VCaP (cell line): ENCODE measurements around the gene IL3.

Experiments
- H3K27ac ChIP-seq: fragments of 450-650 bp; 2 replicates; pipeline ENCODE4 v1.5.1; 2017
- CTCF ChIP-seq: fragments of 450-650 bp; conservative IDR thresholded peaks from 2 replicates; pipeline ENCODE4 v1.5.1; 2017; ENCODE audit warnings: mild to moderate bottlenecking, moderate library complexity

The IL3 gene

GRCh38 chr5:132089363-132089762 is 28.9 kb downstream of the IL3 start:
- H3K27ac ChIP-seq, result no peak overlapping the region
- TF ChIP-seq CTCF, result no peak

GRCh38 chr5:132090107-132090506 is 29.7 kb downstream of the IL3 start:
- H3K27ac ChIP-seq, result no peak overlapping the region
- TF ChIP-seq CTCF, result no peak

GRCh38 chr5:132093271-132093670 is 32.8 kb downstream of the IL3 start:
- no peak for TF ChIP-seq CTCF
- H3K27ac ChIP-seq, result no peak overlapping the region

GRCh38 chr5:132094393-132095076 is 34.1 kb downstream of the IL3 start:
- TF ChIP-seq CTCF, result no peak
- H3K27ac ChIP-seq, result no peak overlapping the region

- no peak overlapping the region for H3K27ac ChIP-seq
- TF ChIP-seq CTCF, result no peak
These were observed 34.6 kb downstream of the IL3 start for GRCh38 chr5:132095077-132095410.

GRCh38 chr5:132095424-132095972 is 35.0 kb downstream of the IL3 start:
- H3K27ac ChIP-seq, result no peak overlapping the region

GRCh38 chr5:132096904-132097303 is 36.4 kb downstream of the IL3 start:
- no peak for TF ChIP-seq CTCF

More at GRCh38 chr5:132095424-132095972, 35.0 kb downstream of the IL3 start:
- no peak for TF ChIP-seq CTCF

More at GRCh38 chr5:132096904-132097303, 36.4 kb downstream of the IL3 start:
- H3K27ac ChIP-seq, result no peak overlapping the region
